ENCODE measurements around the gene SLC11A1. TPM values are rescaled to one million over a fixed set of nuclear protein-coding genes. Genes with fewer than 3 reads are reported as not detected.
A peak's percentile ranks its signal among the peaks of the same experiment; 100 is the strongest.

Gene SLC11A1
- total and polyA plus RNA-seq, 2 donors (not counting 1 experiment from before 2014, with no cell fraction given) = 0.03 to 0.17 TPM

DNA sequence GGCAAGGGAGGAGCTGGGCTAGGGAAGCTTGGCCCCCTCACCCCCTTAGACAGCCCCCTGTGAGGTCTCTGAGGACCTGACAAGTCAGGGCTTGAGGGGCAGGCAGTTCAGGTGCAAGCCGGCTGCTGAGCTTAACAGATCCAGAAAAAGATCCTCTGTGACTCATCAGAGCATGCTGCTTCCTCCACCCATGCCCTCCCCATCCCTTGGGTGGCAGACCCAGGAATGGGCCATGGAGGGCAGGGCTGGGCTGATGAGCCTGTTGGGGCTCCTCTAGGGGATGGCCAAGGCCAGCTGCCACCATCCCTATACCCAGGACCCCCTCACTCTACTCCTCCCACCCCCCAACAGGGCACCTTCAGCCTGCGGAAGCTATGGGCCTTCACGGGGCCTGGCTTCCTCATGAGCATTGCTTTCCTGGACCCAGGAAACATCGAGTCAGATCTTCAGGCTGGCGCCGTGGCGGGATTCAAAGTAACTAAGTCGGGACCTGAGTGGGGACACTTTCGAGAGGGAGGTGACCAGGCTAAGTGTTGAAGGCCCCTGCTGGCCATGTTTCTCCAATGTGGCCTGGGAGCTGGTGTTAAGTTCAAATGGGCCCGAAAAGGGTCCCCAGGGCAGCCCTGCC, 1.9 kb downstream of the SLC11A1 start:
- H3K9me3 ChIP-seq (ENCODE audit: control insufficient read depth, insufficient read depth, low read depth, low read length) = no peaks in the 10 kb centered on the region
- H3K4me2 ChIP-seq (ENCODE audit: extremely low read depth, insufficient read depth, low read length) = no peak overlapping the region
- H3K27ac ChIP-seq (ENCODE audit: insufficient read depth, low read length) = no peak overlapping the region
- TF ChIP-seq CTCF (conservative IDR thresholded peaks at IDR 0.05 in 1 of 2, IDR thresholded peaks at IDR 0.05 in 1 of 2; ENCODE audit: low read depth in 1 of 2, low read length in 2 of 2) (no peak), EZH2 (IDR thresholded peaks at IDR 0.05; ENCODE audit: low read length, missing control alignments) (no peak)
- no peak overlapping the region for H2AFZ ChIP-seq (ENCODE audit: low read length)
- H3K4me3 ChIP-seq (replicated peaks in 1 of 4; ENCODE audit: control extremely low read depth in 1 of 4, insufficient read depth in 1 of 4, low read depth in 3 of 4, low read length in 4 of 4) = no peak overlapping the region
- no peaks in the 10 kb centered on the region for H3K36me3 ChIP-seq (ENCODE audit: control insufficient read depth, insufficient read depth, low read length)
- DNase-seq (ENCODE audit: low read depth in 2 of 2) = no peak
- no peaks in the 10 kb centered on the region for H3K79me2 ChIP-seq (ENCODE audit: control insufficient read depth, insufficient read depth, low read length)
- H3K4me1 ChIP-seq (ENCODE audit: control insufficient read depth, extremely low read depth, insufficient read depth, low read length) = peaks cover 5% of the 10 kb centered on the region
- peaks cover 4% of the 10 kb centered on the region for H3K27me3 ChIP-seq (ENCODE audit: control insufficient read depth, insufficient read depth, low read length)
- no peak overlapping the region for H3K9ac ChIP-seq (ENCODE audit: insufficient read depth, low read length)
- no peaks in the 10 kb centered on the region for H4K20me1 ChIP-seq (ENCODE audit: control insufficient read depth, extremely low read depth, insufficient read depth, low read length)

- Histone ChIP-seq H3K36me3 (ENCODE audit: control insufficient read depth, insufficient read depth, low read length) (no peaks in the 10 kb centered on the region), H3K27me3 (ENCODE audit: control insufficient read depth, insufficient read depth, low read length) (peaks cover 4% of the 10 kb centered on the region), H3K4me2 (ENCODE audit: extremely low read depth, insufficient read depth, low read length) (no peak overlapping the region), H3K9ac (ENCODE audit: insufficient read depth, low read length) (no peak overlapping the region), H3K9me3 (ENCODE audit: control insufficient read depth, insufficient read depth, low read depth, low read length) (no peaks in the 10 kb centered on the region), H3K27ac (ENCODE audit: insufficient read depth, low read length) (no peak overlapping the region), H4K20me1 (ENCODE audit: control insufficient read depth, extremely low read depth, insufficient read depth, low read length) (no peaks in the 10 kb centered on the region), H3K4me1 (ENCODE audit: control insufficient read depth, extremely low read depth, insufficient read depth, low read length) (peaks cover 5% of the 10 kb centered on the region), H3K4me3 (replicated peaks in 1 of 4; ENCODE audit: control extremely low read depth in 1 of 4, insufficient read depth in 1 of 4, low read depth in 3 of 4, low read length in 4 of 4) (no peak overlapping the region), H3K79me2 (ENCODE audit: control insufficient read depth, insufficient read depth, low read length) (no peaks in the 10 kb centered on the region), H2AFZ (ENCODE audit: low read length) (no peak overlapping the region)
- no peak for DNase-seq (ENCODE audit: low read depth in 2 of 2)
- TF ChIP-seq CTCF (conservative IDR thresholded peaks at IDR 0.05 in 1 of 2, IDR thresholded peaks at IDR 0.05 in 1 of 2; ENCODE audit: low read depth in 1 of 2, low read length in 2 of 2) = no peak
- TF ChIP-seq EZH2 (IDR thresholded peaks at IDR 0.05; ENCODE audit: low read length, missing control alignments) = no peak
Observed at GRCh38 chr2:218384975-218385374, 2.9 kb downstream of the SLC11A1 start.

DNA sequence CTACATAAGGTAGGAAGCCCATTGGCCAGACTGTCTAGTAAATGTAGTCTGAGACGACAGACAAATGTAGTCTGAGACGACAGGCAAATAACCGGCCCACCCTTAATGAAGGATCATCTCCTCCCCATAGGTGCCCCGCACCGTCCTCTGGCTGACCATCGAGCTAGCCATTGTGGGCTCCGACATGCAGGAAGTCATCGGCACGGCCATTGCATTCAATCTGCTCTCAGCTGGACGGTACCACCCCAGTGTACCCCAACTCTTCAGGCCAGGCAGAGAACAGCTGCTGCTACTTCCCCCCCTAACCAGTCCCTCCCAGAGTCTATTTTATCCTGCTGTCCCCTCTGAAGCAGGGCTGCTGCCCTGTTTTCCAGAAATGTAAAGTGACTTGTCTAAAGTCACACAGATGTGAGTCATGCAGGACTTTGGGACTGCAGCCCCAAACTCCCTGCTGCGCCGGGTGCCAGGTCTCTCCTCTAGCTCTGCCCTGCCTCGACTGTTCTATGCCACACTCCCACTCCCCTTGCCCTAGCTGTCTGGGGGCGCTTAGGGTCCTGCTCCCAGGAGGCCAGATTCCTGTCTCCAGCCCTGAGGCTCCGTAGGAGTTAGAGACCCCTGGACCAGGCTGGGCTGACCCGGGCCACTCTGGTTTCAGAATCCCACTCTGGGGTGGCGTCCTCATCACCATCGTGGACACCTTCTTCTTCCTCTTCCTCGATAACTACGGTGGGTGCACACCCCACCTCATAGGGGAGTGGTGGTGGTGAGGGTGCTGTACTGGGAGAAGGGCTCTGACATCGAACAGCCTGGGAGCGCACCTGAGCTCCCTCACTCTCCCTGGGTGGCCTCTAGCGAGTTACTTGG, 4.7 kb downstream of the SLC11A1 start:
- Histone ChIP-seq H3K4me3 (replicated peaks in 1 of 4; ENCODE audit: control extremely low read depth in 1 of 4, insufficient read depth in 1 of 4, low read depth in 3 of 4, low read length in 4 of 4) (peak overlapping the region in 1 of 4 experiments; percentile 53), H3K9ac (ENCODE audit: insufficient read depth, low read length) (no peak overlapping the region), H3K9me3 (ENCODE audit: control insufficient read depth, insufficient read depth, low read depth, low read length) (no peaks in the 10 kb centered on the region), H3K27me3 (ENCODE audit: control insufficient read depth, insufficient read depth, low read length) (peaks cover 4% of the 10 kb centered on the region), H3K4me2 (ENCODE audit: extremely low read depth, insufficient read depth, low read length) (no peak overlapping the region), H3K27ac (ENCODE audit: insufficient read depth, low read length) (no peak overlapping the region), H4K20me1 (ENCODE audit: control insufficient read depth, extremely low read depth, insufficient read depth, low read length) (no peaks in the 10 kb centered on the region), H3K79me2 (ENCODE audit: control insufficient read depth, insufficient read depth, low read length) (no peaks in the 10 kb centered on the region), H2AFZ (ENCODE audit: low read length) (no peak overlapping the region), H3K36me3 (ENCODE audit: control insufficient read depth, insufficient read depth, low read length) (no peaks in the 10 kb centered on the region), H3K4me1 (ENCODE audit: control insufficient read depth, extremely low read depth, insufficient read depth, low read length) (peaks cover 5% of the 10 kb centered on the region)
- no peak for DNase-seq (ENCODE audit: low read depth in 2 of 2)
- TF ChIP-seq CTCF (conservative IDR thresholded peaks at IDR 0.05 in 1 of 2, IDR thresholded peaks at IDR 0.05 in 1 of 2; ENCODE audit: low read depth in 1 of 2, low read length in 2 of 2) (no peak), EZH2 (IDR thresholded peaks at IDR 0.05; ENCODE audit: low read length, missing control alignments) (no peak)
